Measurements from ENCODE around the gene ANKS6. TPM values are rescaled to one million over a fixed set of nuclear protein-coding genes. Genes with fewer than 3 reads are reported as not detected.
"Not testable (repeated sequence)": the region's sequence is repeated elsewhere in the genome, so short reads cannot be mapped to it uniquely, and the experiment has no call there.

ANKS6 gene
- total RNA-seq, 2 donors from 2014 or later: 15.9 to 28.4 TPM

DNA sequence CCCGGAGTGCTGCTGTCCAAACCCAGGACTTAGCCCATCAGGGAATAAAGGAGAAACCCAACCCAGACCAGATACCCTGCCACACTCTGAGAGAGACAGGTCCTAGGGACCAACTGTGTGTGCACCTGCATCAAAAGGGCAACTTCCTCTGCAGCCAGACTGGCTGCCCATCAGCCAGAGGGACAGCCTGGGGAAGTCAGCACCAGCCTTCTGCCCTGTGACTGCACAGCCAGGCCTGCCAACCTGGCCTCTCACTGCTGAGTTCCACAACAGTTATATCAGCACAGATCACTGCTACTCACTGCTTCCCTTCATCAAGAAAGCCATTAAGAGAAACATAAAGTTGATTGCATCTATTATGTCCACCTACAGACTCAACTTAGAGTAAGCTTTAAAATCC is 105.7 kb downstream of the ANKS6 start:
- intact Hi-C loops (cut with DNase I, micrococcal nuclease): no loop called here
- DNase-seq: no peak
- ATAC-seq: no peak

DNA sequence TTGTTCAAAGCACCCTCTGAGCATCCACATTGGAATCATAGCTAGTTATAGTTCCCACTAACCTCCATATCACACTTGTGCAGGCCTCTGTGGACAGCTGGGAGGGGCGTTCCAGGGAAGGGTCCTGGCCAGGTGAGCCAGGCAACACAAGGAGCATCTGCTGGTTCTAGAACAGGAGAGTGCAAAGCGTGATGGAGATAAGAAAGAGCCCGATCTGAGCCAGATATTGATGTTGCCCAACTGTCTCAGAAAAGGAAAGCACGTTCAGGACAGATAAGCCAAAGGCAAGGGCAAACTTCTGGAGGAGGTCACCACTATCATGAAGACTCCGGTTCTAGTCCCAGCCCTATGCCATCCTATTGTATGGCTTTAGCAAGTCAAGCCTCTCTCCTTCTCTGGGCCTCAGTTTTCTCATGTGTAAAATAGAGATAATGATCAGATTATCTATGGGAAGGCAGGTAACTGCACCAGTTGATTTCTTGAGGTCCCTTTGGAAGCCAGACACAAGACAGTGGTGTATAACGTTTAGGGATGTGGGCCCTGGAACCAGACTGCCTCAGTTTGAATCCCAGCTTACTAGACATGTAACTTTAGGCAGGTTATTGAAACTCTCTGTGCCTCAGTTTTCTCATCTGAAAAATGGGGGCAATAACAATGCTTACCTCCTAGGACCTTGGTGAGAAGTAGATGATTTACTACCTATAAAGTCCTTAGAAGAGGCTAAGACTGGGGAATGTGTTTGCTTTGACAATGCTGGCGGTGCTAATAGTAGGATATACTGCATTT is 107.5 kb downstream of the ANKS6 start:
- ATAC-seq (no peak), DNase-seq (no peak)
- intact Hi-C loops (cut with DNase I, micrococcal nuclease): no loop called here

DNA sequence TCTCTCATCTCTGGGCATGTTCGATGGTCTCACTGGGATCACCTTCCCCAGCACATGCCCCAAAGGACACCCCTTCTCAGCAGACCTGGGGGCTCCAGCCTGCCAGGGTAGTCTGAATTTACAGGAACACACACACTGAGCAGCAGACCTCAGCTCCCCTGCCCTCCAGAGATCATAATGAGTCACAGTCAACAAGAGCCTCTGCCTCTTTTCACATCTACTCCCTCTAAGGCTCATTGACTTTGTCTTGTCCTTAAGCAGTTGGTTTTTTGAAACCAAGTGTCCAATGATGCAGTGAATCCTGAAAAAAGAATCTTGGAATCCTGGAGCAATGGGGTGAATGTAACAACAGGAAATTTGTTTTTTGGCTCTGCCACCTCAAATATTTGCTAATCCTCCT is 108.4 kb downstream of the ANKS6 start:
- intact Hi-C loops (cut with DNase I, micrococcal nuclease): no loop called here
- ATAC-seq (no peak), DNase-seq (no peak)

DNA sequence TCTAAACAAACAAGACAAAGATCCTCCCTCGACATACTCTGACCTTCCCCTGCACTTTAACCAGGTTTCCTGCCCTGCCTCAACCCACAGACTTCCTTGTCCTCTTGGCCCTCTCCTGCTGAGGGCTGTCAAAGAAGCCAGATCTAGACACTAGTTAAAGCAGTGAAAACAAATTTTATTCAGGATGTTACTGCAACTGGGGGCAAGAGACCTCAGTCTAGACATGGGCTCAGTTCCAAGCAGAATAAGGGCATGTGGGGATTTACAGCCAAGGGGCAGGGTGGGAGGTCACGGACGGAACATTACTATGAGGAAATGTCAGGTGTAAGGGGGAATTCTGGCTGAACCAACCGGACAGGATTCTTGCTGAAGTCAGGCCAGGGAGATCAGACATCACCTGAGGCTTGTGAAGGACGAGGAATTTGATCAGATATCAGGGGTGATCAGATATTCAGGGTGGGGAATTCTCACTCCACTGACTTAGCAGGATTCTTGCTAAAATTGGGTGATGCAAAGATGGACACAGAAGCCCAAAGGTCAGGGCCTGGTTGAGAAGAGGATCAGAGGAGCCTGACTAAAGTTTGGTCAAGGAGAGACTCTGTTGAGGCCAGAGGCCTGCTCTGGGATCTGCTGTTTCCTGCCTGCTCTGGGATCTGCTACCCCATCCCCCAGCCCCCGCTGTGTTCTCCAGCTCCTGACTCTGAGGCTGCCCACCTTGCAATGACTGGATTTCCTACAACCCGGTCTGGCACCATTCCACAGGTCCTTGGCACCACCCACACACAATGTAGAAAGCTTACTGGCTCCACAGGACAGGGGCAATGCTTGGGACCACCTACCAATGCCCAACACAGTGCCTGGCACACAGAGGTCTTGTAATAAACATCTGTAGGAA is 109.1 kb downstream of the ANKS6 start:
- DNase-seq (no peak), ATAC-seq (no peak)
- intact Hi-C loops (cut with DNase I, micrococcal nuclease): no loop called here

DNA sequence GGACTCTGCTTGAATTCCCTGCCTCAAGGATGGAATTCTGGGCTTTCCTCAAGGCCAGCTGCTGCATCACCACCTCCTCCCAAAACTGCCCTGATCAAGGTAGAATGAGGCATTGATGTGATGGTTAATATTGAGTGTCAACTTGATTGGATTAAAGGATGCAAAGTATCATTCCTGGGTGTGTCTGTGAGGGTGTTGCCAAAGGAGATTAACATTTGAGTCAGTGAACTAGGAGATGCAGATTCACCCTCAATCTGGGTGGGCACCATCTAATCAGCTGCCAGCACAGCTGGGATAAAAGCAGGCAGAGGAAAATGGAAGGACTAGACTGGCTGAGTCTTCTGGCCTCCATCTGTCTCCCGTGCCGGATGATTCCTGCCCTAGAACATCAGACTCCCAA is 111.5 kb downstream of the ANKS6 start:
- DNase-seq; ATAC-seq; intact Hi-C loops (cut with DNase I, micrococcal nuclease): not testable (repeated sequence)

Other genes starting within 250 kb of the ANKS6 start
- gene GABBR2, start 87.6 kb downstream of the ANKS6 start, total RNA-seq: not detected
- 100 to 1,000 TPM; 115 to 156 TPM for gene GALNT12, start 11.1 kb upstream of the ANKS6 start, total RNA-seq
- 1 to 10 TPM; 2.4 to 9.5 TPM for gene COL15A1, start 147.4 kb upstream of the ANKS6 start, total RNA-seq

All from left colon (tissue), 2 donors.